Left cardiac atrium (tissue), 2 donors: ENCODE results near the gene SMARCC1. TPM values are rescaled to one million over a fixed set of nuclear protein-coding genes. Genes with fewer than 3 reads are reported as not detected.

Source experiments
- total RNA-seq, 2 donors: library from RNA; stranded (reverse); fragmentation: NEBNext Ultra II Directional; extraction: Animal tissue kit (Norgen Biotek cat#: 25700); gene quantifications; one replicate each; pipeline ENCODE4 v1.2.1, GENCODE V29; 2021
- donor health status: DM: no; HTN: yes; CAD: no; lungs with severe emphysema.
- donor health status: DM: yes; HTN: yes; CAD: no.

Gene SMARCC1
- total RNA-seq, 2 donors from 2014 or later, result 28.0 to 29.9 TPM

Other genes starting within 250 kb of the SMARCC1 start
- gene CSPG5, start 203.0 kb downstream of the SMARCC1 start, total RNA-seq, result under 1 TPM; 0.60 to 0.88 TPM
- 10 to 100 TPM; 39.7 to 50.5 TPM for gene DHX30, start 21.2 kb upstream of the SMARCC1 start, total RNA-seq
- gene MAP4, start 234.5 kb upstream of the SMARCC1 start, total RNA-seq, result 100 to 1,000 TPM; 328 to 374 TPM